HepG2 (cell line): ENCODE measurements around the gene SETD1A. TPM values are rescaled to one million over a fixed set of nuclear protein-coding genes. Genes with fewer than 3 reads are reported as not detected.

Experiments used
- CBFB ChIP-seq: sonication (generic); formaldehyde crosslinking; IDR thresholded peaks from 2 replicates; pipeline ENCODE4 v1.4.0; 2020; ENCODE audit warnings: missing genetic modification reagents
- CEBPB ChIP-seq: IDR thresholded peaks from 2 replicates; pipeline ENCODE4 v1.6.1; 2011; ENCODE audit warnings: low read depth, low read length, improper control_type of control experiment, borderline replicate concordance
- CHCHD3 ChIP-seq: sonication (generic); formaldehyde crosslinking; IDR thresholded peaks from 2 replicates; pipeline ENCODE4 v1.8.0; 2022; ENCODE audit warnings: mild to moderate bottlenecking, missing genetic modification reagents, moderate library complexity
- FOXK1 ChIP-seq: sonication (generic); formaldehyde crosslinking; IDR thresholded peaks from 2 replicates; pipeline ENCODE4 v1.4.0; 2020; ENCODE audit warnings: low read depth, missing genetic modification reagents, borderline replicate concordance
- GATAD2A ChIP-seq: IDR thresholded peaks from 2 replicates; pipeline ENCODE4 v1.6.1; 2016
- GFI1 ChIP-seq: sonication (generic); formaldehyde crosslinking; IDR thresholded peaks from 2 replicates; pipeline ENCODE4 v1.5.0; 2020; ENCODE audit warnings: missing genetic modification reagents, mild to moderate bottlenecking, borderline replicate concordance
- HDAC2 ChIP-seq: sonication (generic); formaldehyde crosslinking; IDR thresholded peaks from 2 replicates; pipeline ENCODE4 v1.4.0; 2020; ENCODE audit warnings: missing genetic modification reagents
- MTF2 ChIP-seq: sonication (generic); formaldehyde crosslinking; IDR thresholded peaks from 2 replicates; pipeline ENCODE4 v1.5.0; 2020; ENCODE audit warnings: missing genetic modification reagents, borderline replicate concordance
- MXI1 ChIP-seq: IDR thresholded peaks from 3 replicates; pipeline ENCODE4 v1.6.1; 2012; ENCODE audit warnings: low read depth, low read length, inconsistent platforms, borderline replicate concordance
- PHF20 ChIP-seq: sonication (generic); formaldehyde crosslinking; IDR thresholded peaks from 2 replicates; pipeline ENCODE4 v1.5.0; 2020; ENCODE audit warnings: mild to moderate bottlenecking, missing genetic modification reagents
- REPIN1 ChIP-seq: sonication (generic); formaldehyde crosslinking; IDR thresholded peaks from 2 replicates; pipeline ENCODE4 v1.8.0; 2022; ENCODE audit warnings: missing genetic modification reagents, low read depth, mild to moderate bottlenecking, borderline replicate concordance
- RNF2 ChIP-seq: fragments of 450-650 bp; conservative IDR thresholded peaks from 2 replicates; pipeline ENCODE4 v1.6.1; 2016; ENCODE audit warnings: low read depth
- TSC22D2 ChIP-seq: sonication (generic); formaldehyde crosslinking; IDR thresholded peaks from 2 replicates; pipeline ENCODE4 v1.5.1; 2020; ENCODE audit warnings: missing genetic modification reagents, mild to moderate bottlenecking, borderline replicate concordance
- ZBTB44 ChIP-seq: sonication (generic); formaldehyde crosslinking; IDR thresholded peaks from 2 replicates; pipeline ENCODE4 v1.4.0; 2020; ENCODE audit warnings: missing genetic modification reagents
- ZFP91 ChIP-seq: sonication (generic); formaldehyde crosslinking; IDR thresholded peaks from 2 replicates; pipeline ENCODE4 v1.9.0; 2022; ENCODE audit warnings: missing genetic modification reagents, mild to moderate bottlenecking, borderline replicate concordance
- ZNF101 ChIP-seq: sonication (generic); formaldehyde crosslinking; IDR thresholded peaks from 2 replicates; pipeline ENCODE4 v1.4.0; 2020; ENCODE audit warnings: mild to moderate bottlenecking, low read depth, missing genetic modification reagents, borderline replicate concordance
- ZNF496 ChIP-seq: sonication (generic); formaldehyde crosslinking; IDR thresholded peaks from 2 replicates; pipeline ENCODE4 v1.8.1; 2023; ENCODE audit warnings: mild to moderate bottlenecking, moderate library complexity, missing genetic modification reagents; ENCODE audit not compliant: insufficient replicate concordance
- ZNF766 ChIP-seq: sonication (generic); formaldehyde crosslinking; IDR thresholded peaks from 2 replicates; pipeline ENCODE4 v1.5.0; 2020; ENCODE audit warnings: missing genetic modification reagents, borderline replicate concordance
- ZNF777 ChIP-seq: sonication (generic); formaldehyde crosslinking; IDR thresholded peaks from 2 replicates; pipeline ENCODE4 v1.4.0; 2020; ENCODE audit warnings: missing genetic modification reagents
- ZNF782 ChIP-seq: sonication (generic); formaldehyde crosslinking; IDR thresholded peaks from 2 replicates; pipeline ENCODE4 v1.4.0; 2020; ENCODE audit warnings: missing genetic modification reagents, mild to moderate bottlenecking, borderline replicate concordance
- ZNF788 ChIP-seq: sonication (generic); formaldehyde crosslinking; IDR thresholded peaks from 2 replicates; pipeline ENCODE4 v1.5.0; 2020; ENCODE audit warnings: mild to moderate bottlenecking, missing genetic modification reagents, borderline replicate concordance
- ZNF879 ChIP-seq: sonication (generic); formaldehyde crosslinking; IDR thresholded peaks from 2 replicates; pipeline ENCODE4 v1.8.1; 2023; ENCODE audit warnings: missing genetic modification reagents
- polyA plus RNA-seq, 8 experiments: library from polyadenylated mRNA; depleted of rRNA in 3 of 8; stranded (reverse) in 7 of 8; unstranded in 1 of 8; fragments of >200 nt; fragmentation: Illumina TruSeq in 4 of 8; extraction: Trizol in 4 of 8; gene quantifications; 2 replicates each; pipeline versions ENCODE4 v1.2.1 to v1.2.3, GENCODE V29; 2011 to 2016; ENCODE audit warnings: low read depth in 4 of 8, missing spikeins in 1 of 8, mixed read lengths in 1 of 8; ENCODE audit not compliant: insufficient read depth in 1 of 8
- total RNA-seq, 5 experiments: library from RNA; depleted of rRNA; stranded (reverse); fragments of >200 nt; fragmentation: Illumina TruSeq; extraction: Trizol; gene quantifications; 2 replicates each; pipeline ENCODE4 v1.2.3, GENCODE V29; 2016; ENCODE audit warnings: low read depth in 1 of 5
- TF ChIP-seq, protein P1 (sequence below): IDR thresholded peaks from 2 replicates; pipeline ENCODE4 v1.4.0; 2020; ENCODE audit warnings: mild to moderate bottlenecking, missing genetic modification reagents

SETD1A gene
- total and polyA plus RNA-seq, 2 of the 13 experiments (the other 11 are each of a cell fraction or from before 2014, with no cell fraction given) = 3.8 to 5.6 TPM

GRCh38 chr16:30985401-30986128, 28.0 kb downstream of the SETD1A start (continued):
- TF ChIP-seq ZNF879 (CRISPR knock-in tag) (peak; percentile 20; the same call in 1 of the 2 replicates), MTF2 (peak; percentile 30; the same call in 1 of the 2 replicates), TSC22D2 (CRISPR knock-in tag) (no peak), GFI1 (CRISPR knock-in tag) (0 out of 2 replicates have a peak, but pooled peaks have one; percentile 22), PHF20 (CRISPR knock-in tag) (no peak; the same call in 1 of the 2 replicates), ZNF766 (CRISPR knock-in tag) (0 out of 2 replicates have a peak, but pooled peaks have one; percentile 43), ZNF782 (CRISPR knock-in tag) (0 out of 2 replicates have a peak, but pooled peaks have one; percentile 16), CEBPB (no peak), CBFB (CRISPR knock-in tag) (no peak; the same call in 1 of the 2 replicates), ZNF777 (CRISPR knock-in tag) (peak; percentile 58), GATAD2A (peak; percentile 63), ZFP91 (CRISPR knock-in tag) (peak; percentile 77), MXI1 (peak; percentile 69; the same call in 1 of the 3 replicates), HDAC2 (CRISPR knock-in tag) (no peak; the same call in 1 of the 2 replicates), ZNF788 (no peak), RNF2 (peak; percentile 51; the same call in 1 of the 2 replicates), ZNF496 (CRISPR knock-in tag) (no peak), ZBTB44 (CRISPR knock-in tag) (no peak; the same call in 1 of the 2 replicates), CHCHD3 (CRISPR knock-in tag) (0 out of 2 replicates have a peak, but pooled peaks have one; percentile 71), ZNF101 (CRISPR knock-in tag) (0 out of 2 replicates have a peak, but pooled peaks have one; percentile 45), FOXK1 (CRISPR knock-in tag) (no peak), REPIN1 (peak; percentile 95)
- TF ChIP-seq, protein P1, sequence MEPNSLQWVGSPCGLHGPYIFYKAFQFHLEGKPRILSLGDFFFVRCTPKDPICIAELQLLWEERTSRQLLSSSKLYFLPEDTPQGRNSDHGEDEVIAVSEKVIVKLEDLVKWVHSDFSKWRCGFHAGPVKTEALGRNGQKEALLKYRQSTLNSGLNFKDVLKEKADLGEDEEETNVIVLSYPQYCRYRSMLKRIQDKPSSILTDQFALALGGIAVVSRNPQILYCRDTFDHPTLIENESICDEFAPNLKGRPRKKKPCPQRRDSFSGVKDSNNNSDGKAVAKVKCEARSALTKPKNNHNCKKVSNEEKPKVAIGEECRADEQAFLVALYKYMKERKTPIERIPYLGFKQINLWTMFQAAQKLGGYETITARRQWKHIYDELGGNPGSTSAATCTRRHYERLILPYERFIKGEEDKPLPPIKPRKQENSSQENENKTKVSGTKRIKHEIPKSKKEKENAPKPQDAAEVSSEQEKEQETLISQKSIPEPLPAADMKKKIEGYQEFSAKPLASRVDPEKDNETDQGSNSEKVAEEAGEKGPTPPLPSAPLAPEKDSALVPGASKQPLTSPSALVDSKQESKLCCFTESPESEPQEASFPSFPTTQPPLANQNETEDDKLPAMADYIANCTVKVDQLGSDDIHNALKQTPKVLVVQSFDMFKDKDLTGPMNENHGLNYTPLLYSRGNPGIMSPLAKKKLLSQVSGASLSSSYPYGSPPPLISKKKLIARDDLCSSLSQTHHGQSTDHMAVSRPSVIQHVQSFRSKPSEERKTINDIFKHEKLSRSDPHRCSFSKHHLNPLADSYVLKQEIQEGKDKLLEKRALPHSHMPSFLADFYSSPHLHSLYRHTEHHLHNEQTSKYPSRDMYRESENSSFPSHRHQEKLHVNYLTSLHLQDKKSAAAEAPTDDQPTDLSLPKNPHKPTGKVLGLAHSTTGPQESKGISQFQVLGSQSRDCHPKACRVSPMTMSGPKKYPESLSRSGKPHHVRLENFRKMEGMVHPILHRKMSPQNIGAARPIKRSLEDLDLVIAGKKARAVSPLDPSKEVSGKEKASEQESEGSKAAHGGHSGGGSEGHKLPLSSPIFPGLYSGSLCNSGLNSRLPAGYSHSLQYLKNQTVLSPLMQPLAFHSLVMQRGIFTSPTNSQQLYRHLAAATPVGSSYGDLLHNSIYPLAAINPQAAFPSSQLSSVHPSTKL (CRISPR knock-in tag) = 0 out of 2 replicates have a peak, but pooled peaks have one; percentile 5
